HG02973 (cell line): Measurements from ENCODE around the gene PTTG2.

Experiments used
- ATAC-seq: cut with Tn5 transposase; IDR thresholded peaks from one replicate; pipeline ENCODE4 v1.9.1; 2021; ENCODE audit warnings: moderate library complexity; ENCODE audit not compliant: unreplicated experiment

PTTG2 gene

GRCh38 chr4:37982736-37983135, 22.5 kb downstream of the PTTG2 start:
- ATAC-seq = no peak

- ATAC-seq = no peak
Measured at GRCh38 chr4:37983951-37984350, 23.8 kb downstream of the PTTG2 start.

GRCh38 chr4:37985730-37986275, 25.6 kb downstream of the PTTG2 start:
- ATAC-seq = no peak

GRCh38 chr4:37988670-37989069, 28.5 kb downstream of the PTTG2 start:
- no peak for ATAC-seq

GRCh38 chr4:37989398-37990260, 29.4 kb downstream of the PTTG2 start:
- no peak for ATAC-seq

GRCh38 chr4:37990731-37991245, 30.6 kb downstream of the PTTG2 start:
- ATAC-seq = no peak

- ATAC-seq = no peak
Measured at GRCh38 chr4:37991623-37992410, 31.6 kb downstream of the PTTG2 start.

- no peak for ATAC-seq
Measured at GRCh38 chr4:37993806-37994205, 33.6 kb downstream of the PTTG2 start.

- ATAC-seq = peak; percentile 54
Measured at GRCh38 chr4:37994569-37994968, 34.4 kb downstream of the PTTG2 start.

GRCh38 chr4:37995299-37995821, 35.2 kb downstream of the PTTG2 start:
- ATAC-seq = no peak

GRCh38 chr4:37995981-37996775, 36.0 kb downstream of the PTTG2 start:
- ATAC-seq = no peak

- no peak for ATAC-seq
Measured at GRCh38 chr4:37998226-37998625, 38.0 kb downstream of the PTTG2 start.

- ATAC-seq = no peak
Measured at GRCh38 chr4:37999000-37999716, 39.0 kb downstream of the PTTG2 start.

GRCh38 chr4:37999965-38000364, 39.8 kb downstream of the PTTG2 start:
- no peak for ATAC-seq

- no peak for ATAC-seq
Measured at GRCh38 chr4:38001927-38002326, 41.7 kb downstream of the PTTG2 start.

- ATAC-seq = no peak
Measured at GRCh38 chr4:38002451-38003071, 42.4 kb downstream of the PTTG2 start.

- ATAC-seq = no peak
Measured at GRCh38 chr4:38003102-38003501, 42.9 kb downstream of the PTTG2 start.

GRCh38 chr4:38003628-38004027, 43.4 kb downstream of the PTTG2 start:
- ATAC-seq = no peak

GRCh38 chr4:38004062-38004461, 43.9 kb downstream of the PTTG2 start:
- ATAC-seq = no peak
